Nephron progenitor cell (in vitro differentiated cells): ENCODE measurements around the gene BCL11A.

ENCODE experiments used
- DNase-seq: peaks from one replicate; pipeline ENCODE4 v3.0.0; 2021
- H3K27ac Mint-ChIP-seq: 2 replicates; pipeline ENCODE4 v1.8.0; 2021; ENCODE audit warnings: mild to moderate bottlenecking, moderate library complexity, mixed read lengths
- H3K27me3 Mint-ChIP-seq: 2 replicates; pipeline ENCODE4 v1.8.0; 2021; ENCODE audit warnings: mild to moderate bottlenecking, low read depth, mixed read lengths; ENCODE audit not compliant: poor library complexity
- H3K36me3 Mint-ChIP-seq: 2 replicates; pipeline ENCODE4 v1.8.0; 2021; ENCODE audit warnings: low read depth, mixed read lengths
- H3K4me1 Mint-ChIP-seq: 2 replicates; pipeline ENCODE4 v1.8.0; 2021; ENCODE audit warnings: mixed read lengths
- H3K4me3 Mint-ChIP-seq: 2 replicates; pipeline ENCODE4 v1.8.0; 2021; ENCODE audit warnings: mild to moderate bottlenecking, moderate library complexity, mixed read lengths
- H3K9me3 Mint-ChIP-seq: 2 replicates; pipeline ENCODE4 v1.8.0; 2021; ENCODE audit warnings: mild to moderate bottlenecking, moderate library complexity, mixed read lengths
- CTCF ChIP-seq: fragments of 200-600 bp; sonication (generic); IDR thresholded peaks from 2 replicates; pipeline ENCODE4 v1.5.0; 2021; ENCODE audit warnings: antibody characterized with exemption

Gene BCL11A

DNA sequence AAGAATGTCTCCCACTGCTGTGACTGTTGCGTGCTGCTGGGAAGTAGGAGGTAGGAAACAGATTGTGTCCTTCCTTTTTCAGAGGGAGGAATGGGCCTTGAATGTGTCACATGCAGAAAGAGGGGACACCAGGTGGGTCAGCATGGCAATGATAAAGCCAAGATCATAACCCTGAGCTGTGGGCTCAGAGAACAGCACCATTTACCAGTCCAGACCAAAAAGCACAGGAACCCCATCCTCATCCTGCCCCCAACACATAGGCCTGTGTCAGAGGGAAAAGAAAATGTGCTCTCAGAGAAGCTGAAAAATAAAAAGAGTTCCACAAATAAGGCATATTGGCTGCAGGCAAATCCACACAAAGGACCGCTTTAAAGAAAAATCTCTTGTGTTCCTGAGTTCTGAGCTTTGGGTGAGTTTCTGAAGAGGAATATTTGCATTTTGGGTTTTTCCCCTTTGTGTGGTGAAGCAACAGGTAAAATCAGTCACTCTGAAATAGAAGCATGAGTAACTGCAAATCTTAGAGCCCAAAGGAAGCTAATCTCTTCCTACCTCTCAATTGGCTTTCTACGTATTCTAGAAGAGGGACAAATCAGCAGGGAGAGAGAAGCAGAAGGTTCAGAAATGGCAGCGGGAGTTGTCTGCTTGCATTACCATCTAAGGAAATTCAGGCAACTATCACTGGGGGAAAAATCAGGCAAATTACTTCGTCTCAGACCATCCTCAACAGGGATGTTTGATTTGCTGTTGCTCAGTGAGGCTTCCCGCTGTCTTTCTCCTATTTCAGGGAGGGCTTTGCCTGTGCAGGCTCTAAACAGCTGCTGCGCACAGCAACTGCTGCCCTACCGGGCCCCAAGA is 106.8 kb downstream of the BCL11A start:
- Mint-ChIP-seq H3K4me1 (peaks cover 51% of the 10 kb centered on the region), H3K4me3 (no peak overlapping the region), H3K27ac (peak overlapping the region; percentile 18)

DNA sequence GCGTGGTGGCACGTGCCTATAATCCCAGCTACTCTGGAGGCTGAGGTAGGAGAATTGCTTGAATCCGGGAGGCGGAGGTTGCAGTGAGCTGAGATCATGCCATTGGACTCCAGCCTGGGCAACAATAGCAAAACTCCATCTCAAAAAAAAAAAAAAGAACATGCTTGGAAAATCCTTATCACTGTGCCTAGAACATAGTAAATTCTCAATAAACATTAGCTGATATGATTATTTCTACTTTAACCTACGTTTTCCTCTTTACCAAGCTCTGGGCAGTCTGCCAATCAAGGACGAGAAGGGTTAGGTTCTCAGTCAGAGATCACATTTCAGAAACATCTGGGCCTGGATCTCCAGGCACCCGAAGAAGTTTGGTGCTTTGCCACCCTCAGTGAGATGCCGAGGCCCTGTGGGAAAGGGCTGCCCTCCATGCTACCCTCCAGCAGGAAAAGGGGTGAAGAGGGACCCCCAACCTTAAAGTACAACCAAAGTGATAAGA is 107.7 kb downstream of the BCL11A start:
- TF ChIP-seq CTCF: no peak
- no peak overlapping the region for H3K27ac Mint-ChIP-seq
- peaks cover 48% of the 10 kb centered on the region for H3K4me1 Mint-ChIP-seq
- no peaks in the 10 kb centered on the region for H3K9me3 Mint-ChIP-seq
- no peak overlapping the region for H3K4me3 Mint-ChIP-seq
- no peaks in the 10 kb centered on the region for H3K36me3 Mint-ChIP-seq
- no peak for DNase-seq
- H3K27me3 Mint-ChIP-seq: peaks cover 10% of the 10 kb centered on the region

More for the DNA sequence above, 106.8 kb downstream of the BCL11A start:
- TF ChIP-seq CTCF: no peak
- DNase-seq: no peak
- Mint-ChIP-seq H3K9me3 (no peaks in the 10 kb centered on the region), H3K27me3 (peaks cover 10% of the 10 kb centered on the region), H3K36me3 (no peaks in the 10 kb centered on the region)

GRCh38 chr2:60442608-60443007 is 110.8 kb downstream of the BCL11A start:
- H3K4me1 Mint-ChIP-seq: peaks cover 54% of the 10 kb centered on the region
- peaks cover 22% of the 10 kb centered on the region for H3K27me3 Mint-ChIP-seq
- H3K27ac Mint-ChIP-seq: no peak overlapping the region
- DNase-seq: no peak
- no peaks in the 10 kb centered on the region for H3K36me3 Mint-ChIP-seq
- H3K4me3 Mint-ChIP-seq: no peak overlapping the region
- no peaks in the 10 kb centered on the region for H3K9me3 Mint-ChIP-seq
- TF ChIP-seq CTCF: no peak

- Mint-ChIP-seq H3K4me3 (no peak overlapping the region), H3K27ac (no peak overlapping the region), H3K4me1 (peaks cover 58% of the 10 kb centered on the region), H3K36me3 (no peaks in the 10 kb centered on the region), H3K27me3 (peaks cover 22% of the 10 kb centered on the region), H3K9me3 (no peaks in the 10 kb centered on the region)
- no peak for TF ChIP-seq CTCF
- DNase-seq: no peak
Observed at GRCh38 chr2:60441800-60442199, 111.7 kb downstream of the BCL11A start.

- Mint-ChIP-seq H3K9me3 (no peaks in the 10 kb centered on the region), H3K27me3 (peaks cover 19% of the 10 kb centered on the region), H3K4me1 (peaks cover 55% of the 10 kb centered on the region), H3K36me3 (no peaks in the 10 kb centered on the region), H3K4me3 (no peak overlapping the region), H3K27ac (no peak overlapping the region)
- no peak for TF ChIP-seq CTCF
- no peak for DNase-seq
Observed at GRCh38 chr2:60440767-60441163, 112.7 kb downstream of the BCL11A start.
